T-helper 2 cell treated with Interferon-gamma antibody and Interleukin-4, amounts not matched to agents 5 μg/mL and 100 μg/mL, for 36 hours (primary cell): ENCODE measurements around the gene GCAT.

Source experiments
- DNase-seq: peaks from one replicate; pipeline ENCODE4 v3.0.0; 2021; ENCODE audit warnings: low spot score
- H3K27ac Mint-ChIP-seq: one replicate; pipeline ENCODE4 v1.8.0; 2021; ENCODE audit warnings: mild to moderate bottlenecking, mixed read lengths
- H3K27me3 Mint-ChIP-seq: one replicate; pipeline ENCODE4 v1.8.0; 2021; ENCODE audit warnings: low read depth, mixed read lengths
- H3K36me3 Mint-ChIP-seq: one replicate; pipeline ENCODE4 v1.8.0; 2021; ENCODE audit warnings: low read depth, mixed read lengths
- H3K4me1 Mint-ChIP-seq: one replicate; pipeline ENCODE4 v1.8.0; 2021; ENCODE audit warnings: low read depth, mixed read lengths
- H3K4me3 Mint-ChIP-seq: one replicate; pipeline ENCODE4 v1.8.0; 2022; ENCODE audit warnings: mild to moderate bottlenecking, moderate library complexity, mixed read lengths
- H3K9me3 Mint-ChIP-seq: one replicate; pipeline ENCODE4 v1.8.0; 2021; ENCODE audit warnings: mixed read lengths

GCAT gene

GRCh38 chr22:37807410-37808293, at the start of gene GCAT:
GCAT (plus strand) TSS chr22:37807934; CDS start chr22:37807968, 34 bp downstream.
- DNase-seq: peak; percentile 90
- no peaks in the 10 kb centered on the region for H3K36me3 Mint-ChIP-seq
- no peaks in the 10 kb centered on the region for H3K9me3 Mint-ChIP-seq
- H3K27ac Mint-ChIP-seq: peak within 1 kb of the TSS; percentile 10
- peak within 1 kb of the TSS; percentile 77 for H3K4me3 Mint-ChIP-seq
- peaks cover 30% of the 10 kb centered on the region for H3K27me3 Mint-ChIP-seq
- H3K4me1 Mint-ChIP-seq: peaks cover 30% of the 10 kb centered on the region

- Mint-ChIP-seq H3K9me3 (no peaks in the 10 kb centered on the region), H3K36me3 (peaks cover 25% of the 10 kb centered on the region), H3K4me1 (no peaks in the 10 kb centered on the region), H3K4me3 (no peak overlapping the region), H3K27me3 (no peaks in the 10 kb centered on the region), H3K27ac (no peak overlapping the region)
- DNase-seq: no peak
These were observed 49.0 kb upstream of the GCAT start for GRCh38 chr22:37758694-37759093.

- H3K27me3 Mint-ChIP-seq: no peaks in the 10 kb centered on the region
- H3K36me3 Mint-ChIP-seq: peaks cover 25% of the 10 kb centered on the region
- H3K9me3 Mint-ChIP-seq: no peaks in the 10 kb centered on the region
- no peaks in the 10 kb centered on the region for H3K4me1 Mint-ChIP-seq
- no peak overlapping the region for H3K4me3 Mint-ChIP-seq
- H3K27ac Mint-ChIP-seq: no peak overlapping the region
- no peak for DNase-seq
These were observed 48.5 kb upstream of the GCAT start for GRCh38 chr22:37759281-37759680.

- Mint-ChIP-seq H3K9me3 (no peaks in the 10 kb centered on the region), H3K27ac (no peak overlapping the region), H3K4me1 (no peaks in the 10 kb centered on the region), H3K36me3 (peaks cover 24% of the 10 kb centered on the region), H3K4me3 (no peak overlapping the region), H3K27me3 (no peaks in the 10 kb centered on the region)
- no peak for DNase-seq
These were observed 47.6 kb upstream of the GCAT start for GRCh38 chr22:37760152-37760551.

- no peaks in the 10 kb centered on the region for H3K4me1 Mint-ChIP-seq
- no peak for DNase-seq
- H3K27ac Mint-ChIP-seq: no peak overlapping the region
- no peak overlapping the region for H3K4me3 Mint-ChIP-seq
- no peaks in the 10 kb centered on the region for H3K27me3 Mint-ChIP-seq
- H3K36me3 Mint-ChIP-seq: peaks cover 15% of the 10 kb centered on the region
- H3K9me3 Mint-ChIP-seq: no peaks in the 10 kb centered on the region
These were observed 45.3 kb upstream of the GCAT start for GRCh38 chr22:37762389-37762836.

- H3K4me1 Mint-ChIP-seq: no peaks in the 10 kb centered on the region
- DNase-seq: no peak
- no peaks in the 10 kb centered on the region for H3K9me3 Mint-ChIP-seq
- no peak overlapping the region for H3K27ac Mint-ChIP-seq
- no peaks in the 10 kb centered on the region for H3K27me3 Mint-ChIP-seq
- H3K4me3 Mint-ChIP-seq: no peak overlapping the region
- peaks cover 15% of the 10 kb centered on the region for H3K36me3 Mint-ChIP-seq
These were observed 44.7 kb upstream of the GCAT start for GRCh38 chr22:37763012-37763411.

GRCh38 chr22:37763652-37764051, 44.1 kb upstream of the GCAT start:
- H3K27me3 Mint-ChIP-seq: no peaks in the 10 kb centered on the region
- H3K9me3 Mint-ChIP-seq: no peaks in the 10 kb centered on the region
- peaks cover 10% of the 10 kb centered on the region for H3K36me3 Mint-ChIP-seq
- DNase-seq: no peak
- no peak overlapping the region for H3K27ac Mint-ChIP-seq
- H3K4me1 Mint-ChIP-seq: no peaks in the 10 kb centered on the region
- H3K4me3 Mint-ChIP-seq: no peak overlapping the region

GRCh38 chr22:37764622-37765021, 43.1 kb upstream of the GCAT start:
- peaks cover 7% of the 10 kb centered on the region for H3K36me3 Mint-ChIP-seq
- H3K27ac Mint-ChIP-seq: no peak overlapping the region
- H3K4me1 Mint-ChIP-seq: no peaks in the 10 kb centered on the region
- no peaks in the 10 kb centered on the region for H3K9me3 Mint-ChIP-seq
- no peak overlapping the region for H3K4me3 Mint-ChIP-seq
- no peak for DNase-seq
- H3K27me3 Mint-ChIP-seq: no peaks in the 10 kb centered on the region

GRCh38 chr22:37765498-37765897, 42.2 kb upstream of the GCAT start:
- H3K4me1 Mint-ChIP-seq: no peaks in the 10 kb centered on the region
- no peak for DNase-seq
- no peak overlapping the region for H3K27ac Mint-ChIP-seq
- no peaks in the 10 kb centered on the region for H3K27me3 Mint-ChIP-seq
- no peak overlapping the region for H3K4me3 Mint-ChIP-seq
- peaks cover 5% of the 10 kb centered on the region for H3K36me3 Mint-ChIP-seq
- no peaks in the 10 kb centered on the region for H3K9me3 Mint-ChIP-seq

GRCh38 chr22:37765953-37766576, 41.7 kb upstream of the GCAT start:
- Mint-ChIP-seq H3K27me3 (no peaks in the 10 kb centered on the region), H3K9me3 (no peaks in the 10 kb centered on the region), H3K27ac (no peak overlapping the region), H3K4me1 (no peaks in the 10 kb centered on the region), H3K36me3 (peaks cover 6% of the 10 kb centered on the region), H3K4me3 (no peak overlapping the region)
- no peak for DNase-seq

- no peak for DNase-seq
- Mint-ChIP-seq H3K4me1 (no peaks in the 10 kb centered on the region), H3K36me3 (peaks cover 14% of the 10 kb centered on the region), H3K27ac (no peak overlapping the region), H3K9me3 (no peaks in the 10 kb centered on the region), H3K4me3 (no peak overlapping the region), H3K27me3 (no peaks in the 10 kb centered on the region)
These were observed 39.5 kb upstream of the GCAT start for GRCh38 chr22:37768273-37768672.

GRCh38 chr22:37769056-37769455, 38.7 kb upstream of the GCAT start:
- Mint-ChIP-seq H3K27ac (no peak overlapping the region), H3K4me3 (no peak overlapping the region), H3K4me1 (no peaks in the 10 kb centered on the region), H3K36me3 (peaks cover 17% of the 10 kb centered on the region), H3K9me3 (no peaks in the 10 kb centered on the region), H3K27me3 (no peaks in the 10 kb centered on the region)
- DNase-seq: no peak

GRCh38 chr22:37771081-37771480, 36.7 kb upstream of the GCAT start:
- DNase-seq: no peak
- no peaks in the 10 kb centered on the region for H3K27me3 Mint-ChIP-seq
- H3K4me1 Mint-ChIP-seq: no peaks in the 10 kb centered on the region
- H3K27ac Mint-ChIP-seq: no peak overlapping the region
- H3K36me3 Mint-ChIP-seq: peaks cover 15% of the 10 kb centered on the region
- H3K9me3 Mint-ChIP-seq: no peaks in the 10 kb centered on the region
- H3K4me3 Mint-ChIP-seq: no peak overlapping the region

- Mint-ChIP-seq H3K4me1 (no peaks in the 10 kb centered on the region), H3K36me3 (peaks cover 15% of the 10 kb centered on the region), H3K27me3 (no peaks in the 10 kb centered on the region), H3K27ac (no peak overlapping the region), H3K9me3 (no peaks in the 10 kb centered on the region), H3K4me3 (no peak overlapping the region)
- DNase-seq: no peak
These were observed 35.9 kb upstream of the GCAT start for GRCh38 chr22:37771702-37772427.
